NCI-H524 (cell line): ENCODE results near the gene SPHKAP.
A peak's percentile ranks its signal among the peaks of the same experiment; 100 is the strongest.
"Not testable (repeated sequence)": the region's sequence is repeated elsewhere in the genome, so short reads cannot be mapped to it uniquely, and the experiment has no call there.

Experiments
- DNase-seq, 2 experiments: peaks; one replicate each; lab custom pipeline; 2025; lab: John Stamatoyannopoulos, UW

The SPHKAP gene

DNA sequence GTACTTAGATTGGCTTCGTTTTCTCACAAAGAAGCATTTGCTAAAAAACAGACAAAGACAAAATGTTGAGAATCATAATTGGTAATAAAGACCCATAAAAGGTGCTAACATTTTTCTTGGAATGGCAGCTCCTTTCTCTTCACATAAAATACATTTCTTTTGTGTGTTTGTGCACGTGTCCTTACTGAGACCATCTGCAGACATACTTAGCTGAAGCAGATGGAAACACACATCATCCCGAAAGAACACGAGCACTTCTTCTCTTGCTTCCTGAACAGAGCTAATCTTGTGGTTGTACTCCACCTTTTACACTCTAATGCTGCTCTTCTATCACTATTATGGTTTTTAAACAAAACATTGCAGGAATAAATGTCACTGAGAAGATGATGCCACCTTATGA is 142.5 kb downstream of the SPHKAP start:
- DNase-seq = peak; percentile 5 to 76

DNA sequence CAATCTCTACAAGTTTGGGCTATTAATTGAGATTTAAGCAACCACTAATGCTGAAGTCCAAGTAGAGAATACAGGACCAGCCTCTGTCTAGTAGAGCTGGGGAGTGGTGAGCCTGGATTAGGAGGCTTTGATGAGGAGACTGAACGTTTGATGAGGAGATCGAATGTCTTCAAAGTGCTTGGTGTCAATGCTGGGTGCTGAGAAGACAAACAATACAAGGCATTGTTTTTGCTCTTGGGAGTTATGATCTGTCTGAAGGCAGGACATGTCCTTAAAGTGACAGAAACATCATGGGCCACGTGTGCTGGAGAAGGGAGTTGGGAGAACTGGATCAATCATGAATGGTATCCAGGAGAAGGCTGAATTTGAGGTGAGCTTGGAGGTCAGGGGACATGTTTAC is 143.6 kb downstream of the SPHKAP start:
- no peak for DNase-seq

DNA sequence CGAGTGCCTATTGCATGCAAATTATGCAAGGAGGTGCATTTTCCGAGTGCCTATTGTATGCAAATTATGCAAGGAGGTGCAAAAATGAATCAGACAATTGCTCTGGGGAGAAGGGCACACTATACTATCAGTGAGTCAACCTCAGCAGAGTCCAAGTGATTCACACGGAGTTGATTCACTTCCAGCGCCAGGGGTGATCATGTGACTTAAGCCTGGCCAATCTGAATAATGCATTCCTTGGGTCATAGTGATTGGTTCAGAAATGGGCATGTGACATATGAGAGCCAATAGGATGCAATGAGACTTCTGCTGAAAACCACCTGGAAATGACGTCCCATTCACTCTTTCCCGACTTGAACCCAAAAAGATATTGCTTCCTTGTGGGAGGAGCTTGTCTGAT is 157.9 kb downstream of the SPHKAP start:
- no peak for DNase-seq

DNA sequence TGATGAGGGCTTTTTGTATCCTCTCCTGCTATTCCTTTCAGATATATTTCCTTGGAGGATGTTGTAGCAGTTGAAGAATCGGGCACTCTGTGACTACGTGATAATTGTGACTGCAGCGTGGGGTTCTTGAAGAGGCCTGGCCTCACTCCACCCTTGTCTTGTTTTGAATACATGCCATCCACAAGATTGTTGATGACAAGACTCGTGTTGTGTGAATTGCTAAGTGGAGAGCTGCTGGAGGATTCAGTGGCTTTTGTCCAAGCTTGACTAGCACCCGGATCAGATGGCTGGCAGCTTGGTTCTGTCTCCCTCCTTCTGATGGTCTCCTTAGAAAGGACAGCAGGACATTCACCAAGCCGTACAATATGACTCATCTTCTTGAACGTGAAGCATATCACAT is 163.2 kb downstream of the SPHKAP start:
- DNase-seq = no peak

DNA sequence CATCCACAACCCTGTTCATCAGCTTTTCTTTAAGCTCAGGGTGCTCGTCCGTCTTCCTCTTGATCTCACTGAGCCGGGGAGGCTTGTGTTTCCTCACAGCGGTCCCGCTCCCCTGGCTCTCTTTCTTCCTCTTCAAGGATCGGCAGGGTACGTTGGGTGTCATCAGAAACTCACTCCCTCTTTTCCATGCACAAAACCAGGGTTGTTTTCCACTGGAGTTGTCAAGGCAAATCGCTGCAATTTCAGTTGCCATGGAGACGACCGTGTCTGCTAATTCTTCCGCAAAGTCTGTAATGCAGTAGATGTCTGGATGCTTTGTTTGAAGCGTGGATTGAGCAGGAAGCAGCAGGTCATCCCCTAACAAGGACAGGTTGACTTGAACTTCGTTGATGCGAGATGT is 163.7 kb downstream of the SPHKAP start:
- DNase-seq = no peak

DNA sequence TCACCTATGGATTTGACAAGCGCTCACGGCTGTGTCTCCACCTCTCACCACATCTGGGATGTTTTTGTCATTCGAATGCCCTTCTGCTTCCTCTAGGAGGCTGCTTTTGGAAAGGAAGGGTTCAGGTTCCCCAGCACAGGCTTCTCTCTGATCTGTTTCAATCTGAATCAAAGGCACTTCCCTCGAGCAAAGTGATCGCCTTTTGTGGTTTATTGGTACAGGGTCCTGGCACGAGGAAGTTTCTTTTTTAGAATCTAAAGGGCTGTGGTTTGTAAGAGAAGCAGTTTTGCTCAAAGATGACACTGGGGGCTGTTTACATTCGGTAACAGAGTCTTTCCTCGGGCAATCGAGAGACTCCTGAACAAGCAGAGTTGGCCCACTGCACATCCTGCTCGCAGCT is 165.1 kb downstream of the SPHKAP start:
- no peak for DNase-seq

DNA sequence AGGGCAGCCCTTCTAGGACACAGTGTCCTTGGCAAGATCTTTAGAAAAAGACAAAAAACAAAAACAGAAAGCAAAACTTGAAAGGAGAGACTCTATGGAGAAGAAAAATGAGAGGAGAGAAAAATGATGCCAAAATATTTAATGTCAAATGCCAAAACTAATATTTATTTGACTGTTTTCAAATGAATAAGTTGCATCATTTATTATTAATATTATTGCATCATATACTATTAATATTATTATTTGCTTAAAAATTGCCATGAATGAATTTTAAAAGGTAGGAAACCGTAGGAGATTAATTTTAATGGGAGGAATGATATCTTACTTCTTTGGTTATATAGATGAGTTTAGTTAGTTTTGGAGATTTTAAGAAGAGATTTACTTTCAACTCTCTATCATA is 165.7 kb downstream of the SPHKAP start:
- DNase-seq = no peak

DNA sequence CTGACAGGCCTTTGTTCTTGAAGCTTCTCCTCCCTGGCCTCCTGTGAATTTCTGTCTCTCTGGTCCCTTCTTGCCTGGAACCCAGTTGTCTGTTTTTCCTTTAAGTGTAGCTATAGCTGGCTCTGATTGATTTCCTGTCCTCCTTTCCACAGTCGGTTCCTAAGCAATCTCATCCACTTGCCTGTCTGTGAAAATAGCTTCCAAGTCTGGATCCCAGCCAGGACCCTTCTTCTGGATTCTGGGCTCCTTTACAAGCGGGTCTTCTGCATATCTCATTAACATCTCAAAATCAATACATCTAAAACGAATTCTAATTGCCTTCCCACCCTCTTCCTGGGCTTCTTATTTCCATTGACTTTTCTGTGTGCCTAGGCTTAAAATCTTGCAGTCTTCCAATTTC is 185.1 kb downstream of the SPHKAP start:
- DNase-seq = no peak

DNA sequence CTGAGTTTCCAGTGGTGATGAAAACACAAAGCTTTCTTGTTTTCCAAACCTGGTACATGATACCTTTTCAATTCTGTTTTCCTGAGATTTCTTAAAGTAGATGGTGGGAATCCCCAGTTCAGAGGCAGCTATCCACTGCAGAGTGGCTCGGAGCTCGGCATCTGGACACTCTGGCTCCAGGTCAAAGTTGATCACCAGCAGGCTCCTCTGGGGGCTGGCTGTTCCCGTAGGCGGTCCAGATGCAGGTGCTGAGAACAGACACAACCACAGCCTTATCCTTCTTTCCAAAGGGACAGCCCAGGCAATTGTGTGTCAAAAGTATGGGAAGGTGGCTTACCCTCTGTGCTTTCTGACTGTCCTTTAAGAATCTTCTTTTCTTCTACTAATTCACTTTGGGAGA is 190.6 kb downstream of the SPHKAP start:
- no peak for DNase-seq

DNA sequence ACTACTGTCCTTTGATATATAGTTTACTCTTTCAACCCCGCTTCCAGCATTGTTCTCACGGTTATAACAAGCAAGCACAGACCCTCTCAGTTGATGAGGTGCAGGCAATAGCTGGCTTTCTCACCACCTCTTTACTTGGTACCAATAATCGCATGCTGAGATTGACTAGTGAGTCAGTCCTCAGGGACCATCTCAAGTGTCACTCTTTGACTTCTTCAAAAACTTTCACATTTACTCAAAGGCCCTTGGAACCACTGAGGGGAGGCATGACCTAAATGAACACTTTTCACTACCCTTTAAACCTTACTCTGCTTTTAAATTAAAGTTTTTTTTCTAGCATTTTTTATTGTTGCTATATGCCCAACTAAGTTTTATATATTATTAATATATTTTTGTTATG is 208.2 kb downstream of the SPHKAP start:
- no peak for DNase-seq

DNA sequence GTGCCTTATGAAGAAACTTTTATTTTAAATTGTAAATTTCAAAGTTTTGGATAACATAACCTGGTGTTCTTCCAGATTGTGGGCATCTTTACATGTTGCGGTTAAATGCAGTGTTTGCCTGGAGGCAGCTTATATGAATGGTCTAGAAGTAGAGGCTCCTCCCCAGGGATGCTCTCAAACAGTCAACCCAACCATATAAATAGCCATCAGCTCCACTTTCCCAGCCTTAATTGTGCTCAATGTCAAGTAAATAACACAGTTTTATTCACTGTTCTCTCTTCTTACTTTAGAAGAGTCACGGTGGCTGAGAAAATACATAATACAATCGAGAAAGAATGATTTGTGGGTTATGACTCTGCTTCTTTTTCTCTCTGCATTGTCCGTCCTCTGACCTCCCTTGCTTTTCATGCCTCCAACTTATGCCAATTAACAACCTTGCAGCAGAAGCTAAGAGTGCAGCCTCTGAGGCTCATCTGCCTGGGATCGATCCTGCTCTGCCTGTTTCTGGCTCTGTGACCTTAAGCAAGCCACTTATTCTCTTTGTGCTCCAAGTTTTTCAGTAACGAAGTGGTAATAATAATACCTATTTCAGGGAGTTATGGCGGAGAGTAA is 209.8 kb downstream of the SPHKAP start:
- no peak for DNase-seq

DNA sequence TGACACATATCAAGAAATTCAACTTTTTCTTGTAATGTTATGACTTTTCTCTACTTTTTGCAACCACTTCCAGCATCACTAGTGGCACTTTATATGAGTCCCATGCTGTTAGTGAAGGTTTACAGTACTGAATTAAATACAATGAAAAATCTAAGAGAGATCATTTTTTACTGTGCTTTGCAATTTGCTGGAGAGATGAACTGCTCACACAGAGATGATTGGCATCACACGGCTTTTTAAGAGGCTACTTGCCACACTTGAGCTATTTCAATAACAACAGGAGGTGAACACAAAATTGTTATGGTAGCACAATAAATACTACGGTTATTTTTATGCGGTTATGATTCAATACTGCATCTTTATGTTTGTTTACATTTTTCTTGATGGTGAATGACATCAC is 221.2 kb downstream of the SPHKAP start:
- no peak for DNase-seq

DNA sequence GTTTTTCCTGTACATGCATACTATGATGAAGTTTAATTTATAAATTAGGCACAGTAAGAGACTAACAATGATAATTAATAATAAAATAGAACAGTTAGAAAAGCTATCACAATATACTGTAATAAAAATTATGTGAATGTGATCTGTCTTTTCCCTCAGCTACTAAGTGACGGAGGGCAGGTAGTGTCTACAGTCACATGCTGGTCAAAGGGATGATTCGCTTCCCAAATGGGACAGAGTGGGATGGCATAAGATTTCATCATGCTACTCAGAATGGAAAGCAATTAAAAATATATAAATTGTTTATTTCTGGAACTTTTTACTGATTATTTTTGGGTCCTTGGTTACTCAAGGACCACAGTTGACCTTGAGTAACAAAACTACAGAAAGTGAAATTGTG is 238.5 kb downstream of the SPHKAP start:
- no peak for DNase-seq

DNA sequence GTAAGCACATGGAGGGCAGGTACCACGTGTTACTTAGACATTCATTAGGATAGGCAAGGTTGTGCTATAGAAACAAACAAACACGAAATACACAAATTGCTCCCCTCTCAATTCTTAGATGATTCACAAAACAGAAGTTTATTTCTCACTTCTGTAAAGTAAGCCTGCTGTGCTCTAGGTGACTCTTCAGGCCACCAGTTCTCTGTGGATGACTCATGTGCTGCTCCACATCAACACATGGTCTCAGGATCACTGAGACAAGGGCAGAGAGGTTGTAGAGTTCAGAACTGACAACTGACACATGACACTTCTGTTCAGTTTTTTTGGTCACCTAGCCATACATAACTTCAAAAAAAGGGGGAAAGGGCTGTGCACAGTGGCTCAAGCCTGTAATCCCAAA is 239.5 kb downstream of the SPHKAP start:
- DNase-seq = no peak

DNA sequence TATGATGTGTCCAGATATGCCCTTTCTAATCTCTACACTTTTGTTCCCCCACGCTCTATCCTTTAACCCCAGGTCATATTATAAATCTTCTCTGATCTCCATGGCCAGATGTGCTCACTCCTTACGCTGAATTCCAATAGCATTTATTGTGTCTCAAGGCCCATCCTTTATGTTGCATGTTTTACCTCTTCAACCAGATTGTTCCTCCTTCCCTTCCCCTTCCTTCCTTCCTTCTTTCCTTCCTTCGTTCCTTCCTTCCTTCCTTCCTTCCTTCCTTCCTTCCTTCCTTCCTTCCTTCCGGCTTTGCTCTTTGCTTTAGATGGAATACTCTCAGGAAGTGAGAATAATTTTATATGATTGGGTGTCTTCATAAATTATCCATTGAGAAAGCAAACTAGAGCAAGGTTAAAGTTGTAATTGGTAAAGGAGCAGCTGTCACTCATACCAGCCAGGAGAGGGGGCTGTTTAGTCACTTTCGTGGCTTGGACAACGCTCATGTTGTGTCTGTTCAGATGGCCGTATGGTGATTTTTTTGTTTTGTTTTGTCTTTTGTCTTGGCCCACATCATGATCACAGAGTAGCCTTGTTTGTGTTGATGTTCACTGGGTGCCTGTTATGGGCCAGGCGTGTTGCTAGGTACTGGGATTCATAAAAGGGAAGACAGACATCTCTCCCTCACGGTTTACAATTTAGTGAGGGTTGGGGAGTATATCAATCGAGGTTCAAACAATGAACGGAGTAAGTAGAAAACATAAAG is 242.0 kb downstream of the SPHKAP start:
- peak; percentile 30 to 57 for DNase-seq

DNA sequence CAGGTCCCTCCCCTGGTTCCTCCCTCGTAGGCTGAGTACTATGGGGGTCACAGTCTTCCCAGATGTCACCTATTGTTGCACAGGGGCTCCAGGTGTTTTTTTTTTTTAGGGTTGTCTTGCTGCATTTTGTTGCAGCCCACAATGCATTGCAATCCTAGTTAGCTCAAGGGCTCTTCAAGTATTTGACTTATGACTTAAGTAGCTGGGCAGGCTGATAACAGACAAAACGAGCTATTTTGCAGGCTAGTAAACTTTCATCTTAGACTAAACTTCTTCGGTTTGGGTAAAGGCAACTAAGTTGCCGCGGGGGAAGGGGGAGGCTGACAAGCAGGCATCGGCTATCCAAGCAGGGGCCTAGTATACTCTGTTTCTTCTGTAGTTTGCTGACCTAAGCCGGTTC is 245.2 kb downstream of the SPHKAP start:
- not testable (repeated sequence) for DNase-seq

DNA sequence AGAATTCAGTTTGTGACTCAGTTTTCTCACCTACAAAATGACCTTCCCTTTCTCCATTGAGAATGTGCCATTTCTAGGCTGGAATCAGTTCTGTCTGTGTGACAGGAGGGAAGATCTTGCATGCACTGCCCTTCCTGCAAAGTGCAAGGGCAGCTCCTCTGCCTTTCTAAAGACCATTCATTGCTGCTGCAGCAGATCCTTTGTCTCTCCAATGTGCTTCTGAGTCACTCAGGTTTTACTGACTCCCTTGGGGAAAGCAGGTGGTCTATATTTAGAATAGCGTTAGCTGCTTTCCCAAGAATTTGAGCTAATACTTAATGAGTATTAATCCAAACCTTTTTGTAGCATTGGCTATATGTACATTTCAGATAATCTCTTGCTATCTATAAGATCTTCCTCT is 247.6 kb downstream of the SPHKAP start:
- DNase-seq = peak in 1 of 2 experiments; percentile 17

DNA sequence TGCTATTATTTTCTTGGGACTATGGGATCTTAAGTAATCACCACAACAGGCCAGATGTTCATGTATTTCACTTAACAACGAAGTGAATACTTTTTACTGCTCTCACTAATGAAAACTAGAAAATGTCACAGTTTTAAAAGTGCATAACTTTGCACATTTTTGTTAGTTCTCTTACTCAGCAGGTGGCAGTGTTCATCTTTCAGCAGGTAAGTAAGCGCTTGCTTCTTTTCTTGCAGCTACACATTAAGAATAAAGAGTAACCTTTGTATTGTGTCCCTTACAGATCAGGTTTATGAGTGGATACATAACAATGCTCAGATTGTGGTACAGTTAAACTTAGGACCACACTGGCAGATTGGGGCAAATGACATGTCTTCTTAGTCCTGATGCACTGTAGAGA is 249.1 kb downstream of the SPHKAP start:
- DNase-seq = no peak

DNA sequence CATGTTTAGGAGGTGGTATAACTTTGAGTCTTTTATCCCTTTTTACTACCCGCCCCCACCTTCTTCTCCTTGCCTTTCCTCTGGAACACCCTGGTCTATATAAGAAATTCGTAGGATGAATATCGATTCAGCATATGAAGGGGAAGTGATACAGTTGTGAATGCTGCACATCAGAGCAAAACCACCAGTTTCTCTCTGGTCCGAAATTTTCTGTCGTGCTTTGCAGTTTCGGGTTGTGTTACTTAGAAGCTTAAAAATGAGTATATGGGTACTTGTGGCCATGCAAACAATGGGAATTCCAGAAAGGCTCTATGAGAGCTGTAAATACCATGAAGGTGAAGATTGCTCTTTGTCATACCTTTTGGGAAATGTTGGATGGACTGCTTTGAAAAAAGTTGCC is 249.5 kb downstream of the SPHKAP start:
- no peak for DNase-seq
